Ovary (tissue), 3 donors: ENCODE data around the gene ZHX3.

Experiments
- POLR2A ChIP-seq: fragments of 450-650 bp; IDR thresholded peaks from one replicate; pipeline ENCODE4 v1.6.1; 2017; ENCODE audit warnings: antibody characterized with exemption, mild to moderate bottlenecking, moderate library complexity
- TF ChIP-seq, protein P1 (sequence below), 3 donors: fragments of 450-650 bp in 2 of 3; fragments of 200-600 bp in 1 of 3; IDR thresholded peaks; one replicate each; pipeline versions ENCODE4 v1.5.1 to v1.8.0; 2016 to 2022; ENCODE audit warnings: antibody characterized with exemption in 3 of 3, mild to moderate bottlenecking in 1 of 3
- donor health status: DM: no; HTN: no; CAD: no.

DNA sequence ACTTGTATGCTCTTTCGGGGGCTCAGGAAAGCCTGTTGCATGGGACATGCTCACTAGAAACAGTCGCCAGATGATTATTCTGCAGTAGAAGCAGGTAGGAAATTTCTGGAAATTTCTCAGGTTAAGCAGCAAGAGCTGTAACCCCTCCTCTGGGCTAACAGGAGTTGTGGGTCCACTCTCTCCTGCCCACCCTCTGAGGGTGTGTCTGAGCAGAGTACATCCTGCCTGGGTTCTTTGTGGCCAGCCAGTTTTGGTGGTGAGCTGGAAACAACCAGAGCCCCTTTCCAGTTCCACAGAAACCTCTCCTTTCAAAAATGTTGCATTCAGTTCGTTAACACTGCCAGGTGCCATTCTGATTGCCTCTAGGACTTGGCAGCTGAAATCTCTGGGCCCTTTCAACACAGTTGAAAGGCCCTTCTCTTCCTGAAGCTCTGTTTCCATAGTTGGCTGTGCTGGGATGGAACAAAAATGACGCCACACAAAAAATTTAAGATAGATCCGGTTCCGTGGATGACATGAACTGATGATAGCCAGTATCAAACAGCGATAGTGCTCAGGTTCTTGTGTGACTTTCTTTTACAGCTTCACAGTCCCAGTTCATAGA lies 141.7 kb downstream of the ZHX3 start:
- TF ChIP-seq, protein P1, sequence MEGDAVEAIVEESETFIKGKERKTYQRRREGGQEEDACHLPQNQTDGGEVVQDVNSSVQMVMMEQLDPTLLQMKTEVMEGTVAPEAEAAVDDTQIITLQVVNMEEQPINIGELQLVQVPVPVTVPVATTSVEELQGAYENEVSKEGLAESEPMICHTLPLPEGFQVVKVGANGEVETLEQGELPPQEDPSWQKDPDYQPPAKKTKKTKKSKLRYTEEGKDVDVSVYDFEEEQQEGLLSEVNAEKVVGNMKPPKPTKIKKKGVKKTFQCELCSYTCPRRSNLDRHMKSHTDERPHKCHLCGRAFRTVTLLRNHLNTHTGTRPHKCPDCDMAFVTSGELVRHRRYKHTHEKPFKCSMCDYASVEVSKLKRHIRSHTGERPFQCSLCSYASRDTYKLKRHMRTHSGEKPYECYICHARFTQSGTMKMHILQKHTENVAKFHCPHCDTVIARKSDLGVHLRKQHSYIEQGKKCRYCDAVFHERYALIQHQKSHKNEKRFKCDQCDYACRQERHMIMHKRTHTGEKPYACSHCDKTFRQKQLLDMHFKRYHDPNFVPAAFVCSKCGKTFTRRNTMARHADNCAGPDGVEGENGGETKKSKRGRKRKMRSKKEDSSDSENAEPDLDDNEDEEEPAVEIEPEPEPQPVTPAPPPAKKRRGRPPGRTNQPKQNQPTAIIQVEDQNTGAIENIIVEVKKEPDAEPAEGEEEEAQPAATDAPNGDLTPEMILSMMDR (IDR thresholded peaks at IDR 0.05), result no peak
- TF ChIP-seq POLR2A, result no peak
